HL-60 (cell line): ENCODE results near the gene ZNF346.

Experiments
- DNase-seq, 2 experiments: peaks; one replicate each; pipeline ENCODE4 v3.0.0-alpha.2; 2010 to 2020; ENCODE audit warnings: low read depth in 1 of 2, low spot score in 1 of 2
- H3K27ac ChIP-seq: fragments of 250-450 bp; sonication (Bioruptor Pico); replicated peaks from 2 replicates; pipeline ENCODE4 v1.5.1; 2020; ENCODE audit warnings: mild to moderate bottlenecking, moderate library complexity
- H3K27me3 ChIP-seq: fragments of 250-450 bp; sonication (Bioruptor Pico); 2 replicates; pipeline ENCODE4 v1.5.1; 2021; ENCODE audit warnings: mild to moderate bottlenecking, moderate library complexity; ENCODE audit not compliant: insufficient read depth, poor library complexity, severe bottlenecking
- H3K4me3 ChIP-seq: replicated peaks from 2 replicates; pipeline ENCODE4 v1.5.1; 2011; ENCODE audit warnings: mild to moderate bottlenecking, control low read depth, low read length; ENCODE audit not compliant: insufficient read depth
- GABPA ChIP-seq: IDR thresholded peaks from 2 replicates; pipeline ENCODE4 v1.6.1; 2012; ENCODE audit warnings: low read depth
- POLR2AphosphoS5 ChIP-seq: IDR thresholded peaks from 2 replicates; pipeline ENCODE4 v1.6.1; 2012; ENCODE audit warnings: low read depth
- REST ChIP-seq: IDR thresholded peaks from 2 replicates; pipeline ENCODE4 v1.6.1; 2012; ENCODE audit warnings: low read depth; ENCODE audit not compliant: insufficient replicate concordance
- SPI1 ChIP-seq: IDR thresholded peaks from 2 replicates; pipeline ENCODE4 v1.6.1; 2012; ENCODE audit warnings: low read depth, mild to moderate bottlenecking, borderline replicate concordance
- TF ChIP-seq, protein P1 (sequence below): IDR thresholded peaks from one replicate; pipeline ENCODE4 v1.5.1; 2011; ENCODE audit warnings: low read length, control low read depth, inconsistent platforms; ENCODE audit not compliant: insufficient read depth

ZNF346 gene

GRCh38 chr5:177089127-177089526 is 66.6 kb downstream of the ZNF346 start:
- TF ChIP-seq SPI1 (no peak), POLR2AphosphoS5 (no peak), GABPA (no peak), REST (no peak)
- TF ChIP-seq, protein P1, sequence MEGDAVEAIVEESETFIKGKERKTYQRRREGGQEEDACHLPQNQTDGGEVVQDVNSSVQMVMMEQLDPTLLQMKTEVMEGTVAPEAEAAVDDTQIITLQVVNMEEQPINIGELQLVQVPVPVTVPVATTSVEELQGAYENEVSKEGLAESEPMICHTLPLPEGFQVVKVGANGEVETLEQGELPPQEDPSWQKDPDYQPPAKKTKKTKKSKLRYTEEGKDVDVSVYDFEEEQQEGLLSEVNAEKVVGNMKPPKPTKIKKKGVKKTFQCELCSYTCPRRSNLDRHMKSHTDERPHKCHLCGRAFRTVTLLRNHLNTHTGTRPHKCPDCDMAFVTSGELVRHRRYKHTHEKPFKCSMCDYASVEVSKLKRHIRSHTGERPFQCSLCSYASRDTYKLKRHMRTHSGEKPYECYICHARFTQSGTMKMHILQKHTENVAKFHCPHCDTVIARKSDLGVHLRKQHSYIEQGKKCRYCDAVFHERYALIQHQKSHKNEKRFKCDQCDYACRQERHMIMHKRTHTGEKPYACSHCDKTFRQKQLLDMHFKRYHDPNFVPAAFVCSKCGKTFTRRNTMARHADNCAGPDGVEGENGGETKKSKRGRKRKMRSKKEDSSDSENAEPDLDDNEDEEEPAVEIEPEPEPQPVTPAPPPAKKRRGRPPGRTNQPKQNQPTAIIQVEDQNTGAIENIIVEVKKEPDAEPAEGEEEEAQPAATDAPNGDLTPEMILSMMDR: no peak
- Histone ChIP-seq H3K4me3 (no peak overlapping the region), H3K27me3 (peaks cover 13% of the 10 kb centered on the region), H3K27ac (no peak overlapping the region)
- no peak for DNase-seq

- TF ChIP-seq SPI1: no peak
- TF ChIP-seq POLR2AphosphoS5: no peak
- TF ChIP-seq, protein P1: no peak
- no peak for TF ChIP-seq GABPA
- TF ChIP-seq REST: no peak
- Histone ChIP-seq H3K27ac (no peak overlapping the region), H3K27me3 (peaks cover 13% of the 10 kb centered on the region), H3K4me3 (no peak overlapping the region)
- no peak for DNase-seq
These were observed 67.5 kb downstream of the ZNF346 start for GRCh38 chr5:177089825-177090641.

DNA sequence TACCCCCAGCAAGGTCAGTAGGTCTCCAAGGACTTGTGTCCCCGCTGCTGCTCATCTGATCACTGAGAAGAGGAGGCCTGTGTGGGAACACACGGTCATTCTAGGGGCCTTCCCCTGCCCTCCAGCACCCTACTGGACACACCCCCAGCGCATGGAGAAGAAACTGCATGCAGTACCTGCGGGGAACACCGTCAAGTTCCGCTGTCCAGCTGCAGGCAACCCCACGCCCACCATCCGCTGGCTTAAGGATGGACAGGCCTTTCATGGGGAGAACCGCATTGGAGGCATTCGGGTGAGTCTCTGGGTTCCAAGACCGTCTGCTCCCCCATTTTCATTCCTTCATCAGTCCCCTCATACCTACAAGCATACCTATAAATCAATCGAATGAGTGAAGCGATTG is 68.3 kb downstream of the ZNF346 start:
- TF ChIP-seq SPI1 (no peak), REST (no peak), POLR2AphosphoS5 (no peak), GABPA (no peak)
- TF ChIP-seq, protein P1: no peak
- Histone ChIP-seq H3K27me3 (peaks cover 13% of the 10 kb centered on the region), H3K27ac (no peak overlapping the region), H3K4me3 (no peak overlapping the region)
- no peak for DNase-seq
